Prostate gland (tissue), 2 donors: ENCODE measurements around the gene PRAC2.

Experiments
- CTCF ChIP-seq, 4 experiments: fragments of 200-600 bp in 2 of 4; fragments of 450-650 bp in 2 of 4; sonication (generic) in 2 of 4; IDR thresholded peaks; 1 replicate in 3 of 4; 2 replicates in 1 of 4; pipeline ENCODE4 v1.5.1; 2016 to 2019; ENCODE audit warnings: antibody characterized with exemption in 4 of 4, mild to moderate bottlenecking in 2 of 4, moderate library complexity in 2 of 4
- POLR2A ChIP-seq: fragments of 450-650 bp; IDR thresholded peaks from one replicate; pipeline ENCODE4 v1.6.1; 2016; ENCODE audit warnings: antibody characterized with exemption, mild to moderate bottlenecking
- POLR2AphosphoS5 ChIP-seq: sonication (generic); formaldehyde crosslinking; IDR thresholded peaks from one replicate; pipeline ENCODE4 v1.6.1; 2017; ENCODE audit warnings: antibody characterized with exemption

- no peak for TF ChIP-seq POLR2AphosphoS5
- no peak for TF ChIP-seq CTCF (IDR thresholded peaks at IDR 0.05)
- TF ChIP-seq POLR2A, result peak; percentile 32
Observed at GRCh38 chr17:48721009-48721402, 2.0 kb upstream of the PRAC2 start.
